Measurements from ENCODE around the gene NTNG2. TPM values are rescaled to one million over a fixed set of nuclear protein-coding genes. Genes with fewer than 3 reads are reported as not detected.

Gene NTNG2
- total and polyA plus RNA-seq, 7 donors: 0.01 to 1.3 (median 0.20) TPM

DNA sequence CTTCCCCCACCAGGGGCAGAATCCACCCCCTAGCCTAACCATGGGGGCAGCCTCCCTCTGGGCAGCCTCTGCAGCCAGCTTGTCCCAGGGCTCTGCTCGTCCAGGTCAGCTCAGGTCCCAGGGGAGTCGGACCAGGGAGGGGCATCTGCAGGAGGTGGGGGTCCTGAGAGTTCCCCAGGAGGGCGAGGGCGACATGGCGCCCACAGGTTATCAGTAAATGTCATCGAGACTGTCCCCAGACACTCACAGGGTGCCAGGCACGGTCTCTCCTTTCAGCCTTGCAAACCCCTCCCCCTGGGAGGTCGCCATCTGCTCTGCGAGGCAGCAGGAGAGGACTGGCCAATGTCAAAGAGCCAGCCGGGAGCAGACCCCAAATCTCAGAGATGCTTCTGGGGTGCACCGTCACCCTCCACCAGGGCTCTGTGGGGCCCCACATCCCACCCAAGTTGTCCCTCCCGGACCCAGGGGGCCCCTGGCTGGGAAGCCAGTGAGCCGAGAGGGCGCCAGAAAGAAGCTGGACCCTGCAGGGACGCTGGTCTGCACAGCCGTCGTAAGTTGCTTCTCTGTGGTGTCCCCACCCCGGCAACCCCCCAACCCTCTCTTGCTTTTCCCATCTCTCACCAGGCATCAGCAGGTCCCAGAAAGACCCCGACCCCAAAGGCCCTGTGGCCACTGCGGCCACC lies 69.3 kb downstream of the NTNG2 start:
- Histone ChIP-seq H3K4me3 (no peak overlapping the region), H3K36me3 (ENCODE audit: insufficient read depth in 1 of 2, low read depth in 1 of 2) (no peaks in the 10 kb centered on the region), H3K9me3 (no peaks in the 10 kb centered on the region), H3K27ac (no peak overlapping the region), H3K4me1 (no peaks in the 10 kb centered on the region), H3K27me3 (ENCODE audit: insufficient read depth in 3 of 3, low read length in 2 of 3) (peaks cover 0 to 47% (median 13%) of the 10 kb centered on the region in 3 donors)
- DNase-seq (no peak), ATAC-seq (no peak)
- WGBS, 3 donors: 58 to 63% (median 59%) methylated on average over 18 to 20 of the region's 20 CpGs
- TF ChIP-seq, protein P1, sequence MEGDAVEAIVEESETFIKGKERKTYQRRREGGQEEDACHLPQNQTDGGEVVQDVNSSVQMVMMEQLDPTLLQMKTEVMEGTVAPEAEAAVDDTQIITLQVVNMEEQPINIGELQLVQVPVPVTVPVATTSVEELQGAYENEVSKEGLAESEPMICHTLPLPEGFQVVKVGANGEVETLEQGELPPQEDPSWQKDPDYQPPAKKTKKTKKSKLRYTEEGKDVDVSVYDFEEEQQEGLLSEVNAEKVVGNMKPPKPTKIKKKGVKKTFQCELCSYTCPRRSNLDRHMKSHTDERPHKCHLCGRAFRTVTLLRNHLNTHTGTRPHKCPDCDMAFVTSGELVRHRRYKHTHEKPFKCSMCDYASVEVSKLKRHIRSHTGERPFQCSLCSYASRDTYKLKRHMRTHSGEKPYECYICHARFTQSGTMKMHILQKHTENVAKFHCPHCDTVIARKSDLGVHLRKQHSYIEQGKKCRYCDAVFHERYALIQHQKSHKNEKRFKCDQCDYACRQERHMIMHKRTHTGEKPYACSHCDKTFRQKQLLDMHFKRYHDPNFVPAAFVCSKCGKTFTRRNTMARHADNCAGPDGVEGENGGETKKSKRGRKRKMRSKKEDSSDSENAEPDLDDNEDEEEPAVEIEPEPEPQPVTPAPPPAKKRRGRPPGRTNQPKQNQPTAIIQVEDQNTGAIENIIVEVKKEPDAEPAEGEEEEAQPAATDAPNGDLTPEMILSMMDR (IDR thresholded peaks at IDR 0.05): no peak
- intact Hi-C loops (cut with DNase I): loop anchor here in 1 of 2 donors (10.0 kb wide), 1 partner anchor 166 kb away; no protein-coding TSS in a partner anchor

DNA sequence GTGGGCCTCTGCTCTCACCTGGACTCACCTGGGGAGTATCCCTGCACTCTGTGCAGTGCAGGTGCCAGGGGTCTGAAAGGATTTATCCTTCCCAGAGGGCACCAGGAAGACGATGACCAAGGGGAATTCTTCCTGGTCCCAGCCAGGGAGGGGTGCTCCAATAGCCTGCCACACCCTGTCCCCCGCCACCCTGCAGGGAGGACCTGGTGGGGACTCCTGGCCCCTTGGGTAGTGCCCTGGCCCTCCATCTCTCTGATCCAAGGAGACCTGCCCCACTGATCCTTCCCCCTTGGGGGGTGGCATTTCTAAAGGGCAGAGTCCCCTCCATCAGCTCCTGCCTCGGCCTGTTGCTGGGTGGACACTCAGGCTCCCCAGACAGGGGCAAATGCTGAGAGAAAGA lies 70.7 kb downstream of the NTNG2 start:
- H3K4me3 ChIP-seq: no peak overlapping the region
- H3K27ac ChIP-seq: no peak overlapping the region
- no peaks in the 10 kb centered on the region for H3K4me1 ChIP-seq
- 71 to 79% (median 76%) methylated on average over 3 of the region's 3 CpGs for WGBS, 3 donors
- TF ChIP-seq, protein P1 (IDR thresholded peaks at IDR 0.05): no peak
- no peaks in the 10 kb centered on the region for H3K9me3 ChIP-seq
- intact Hi-C loops (cut with DNase I): loop anchor here in 1 of 2 donors (10.0 kb wide), 1 partner anchor 168 kb away; no protein-coding TSS in a partner anchor
- H3K27me3 ChIP-seq (ENCODE audit: insufficient read depth in 3 of 3, low read length in 2 of 3): peaks cover 0 to 44% (median 14%) of the 10 kb centered on the region in 3 donors
- ATAC-seq (no peak), DNase-seq (no peak)
- no peaks in the 10 kb centered on the region for H3K36me3 ChIP-seq (ENCODE audit: insufficient read depth in 1 of 2, low read depth in 1 of 2)

DNA sequence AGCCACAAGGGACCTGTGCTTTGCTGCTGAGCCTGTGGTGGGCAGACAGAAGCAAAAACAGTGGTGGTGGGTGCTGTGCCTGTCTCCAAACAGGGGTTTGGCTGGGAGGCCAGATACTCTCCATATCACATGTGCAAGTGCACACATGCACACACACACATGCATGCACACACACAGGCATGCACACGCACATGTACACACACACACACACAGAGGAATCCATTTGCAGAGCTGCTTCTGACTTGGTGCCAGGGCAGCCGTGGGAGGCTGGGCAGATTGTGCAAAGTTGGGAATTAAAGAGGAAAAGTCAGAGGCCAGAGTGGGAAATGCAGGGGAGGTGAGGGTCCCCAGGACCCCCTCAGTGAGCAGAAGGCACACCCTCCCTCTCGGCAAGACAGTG lies 71.3 kb downstream of the NTNG2 start:
- ATAC-seq (no peak), DNase-seq (no peak)
- 61 to 71% (median 63%) methylated on average over 3 of the region's 3 CpGs for WGBS, 3 donors
- intact Hi-C loops (cut with DNase I): loop anchor here in 1 of 2 donors (10.0 kb wide), 1 partner anchor 168 kb away; no protein-coding TSS in a partner anchor
- no peak overlapping the region for H3K4me3 ChIP-seq
- H3K27me3 ChIP-seq (ENCODE audit: insufficient read depth in 3 of 3, low read length in 2 of 3): peaks cover 0 to 45% (median 16%) of the 10 kb centered on the region in 3 donors
- H3K4me1 ChIP-seq: no peaks in the 10 kb centered on the region
- H3K36me3 ChIP-seq (ENCODE audit: insufficient read depth in 1 of 2, low read depth in 1 of 2): no peaks in the 10 kb centered on the region
- H3K9me3 ChIP-seq: no peaks in the 10 kb centered on the region
- no peak overlapping the region for H3K27ac ChIP-seq
- TF ChIP-seq, protein P1 (IDR thresholded peaks at IDR 0.05): no peak

DNA sequence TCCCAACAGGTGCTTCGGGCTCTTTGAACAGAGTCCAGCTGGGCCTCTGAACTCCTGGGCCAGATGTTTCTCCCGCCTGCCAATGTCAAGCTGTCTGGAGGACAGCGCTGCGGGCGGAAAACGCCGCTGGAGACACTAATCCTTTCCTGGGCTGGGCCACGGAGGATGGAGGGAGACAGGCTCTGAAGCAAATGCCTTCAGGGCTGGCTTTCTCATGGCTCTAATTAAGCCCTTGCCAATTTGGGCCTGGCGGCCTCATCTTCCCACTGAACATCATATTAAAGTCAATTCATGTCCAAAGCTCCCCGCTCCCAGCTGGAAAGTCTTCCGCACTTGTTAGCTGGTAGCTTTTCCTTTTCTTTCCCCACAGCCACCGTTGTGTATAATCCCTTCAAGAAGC lies 72.7 kb downstream of the NTNG2 start:
- H3K9me3 ChIP-seq: no peaks in the 10 kb centered on the region
- H3K36me3 ChIP-seq (ENCODE audit: insufficient read depth in 1 of 2, low read depth in 1 of 2): no peaks in the 10 kb centered on the region
- no peak overlapping the region for H3K27ac ChIP-seq
- intact Hi-C loops (cut with DNase I): loop anchor here in 1 of 2 donors (10.0 kb wide), 1 partner anchor 170 kb away; no protein-coding TSS in a partner anchor
- ATAC-seq: no peak
- H3K4me1 ChIP-seq: no peaks in the 10 kb centered on the region
- H3K4me3 ChIP-seq: no peak overlapping the region
- H3K27me3 ChIP-seq (ENCODE audit: insufficient read depth in 3 of 3, low read length in 2 of 3): peaks cover 0 to 54% (median 16%) of the 10 kb centered on the region in 3 donors
- 27 to 45% (median 29%) methylated on average over 12 of the region's 12 CpGs for WGBS, 3 donors
- DNase-seq: no peak
- TF ChIP-seq, protein P1 (IDR thresholded peaks at IDR 0.05): no peak

Measured in psoas muscle (tissue), 8 donors.